Fibroblast of villous mesenchyme (primary cell): ENCODE results near the gene MANSC4. TPM values are rescaled to one million over a fixed set of nuclear protein-coding genes. Genes with fewer than 3 reads are reported as not detected.

ENCODE experiments used
- DNase-seq: peaks from one replicate; pipeline ENCODE4 v3.0.0-alpha.2; 2010; ENCODE audit warnings: low read depth
- H3K4me3 ChIP-seq: 2 replicates; pipeline ENCODE4 v1.5.1; 2011; ENCODE audit warnings: low read depth, mild to moderate bottlenecking, low read length
- total RNA-seq: library from RNA; depleted of rRNA; stranded (reverse); fragments of >200 nt; gene quantifications from 2 replicates; pipeline ENCODE4 v1.2.3, GENCODE V29; 2012
- TF ChIP-seq, protein P1 (sequence below): IDR thresholded peaks from 2 replicates; pipeline ENCODE4 v1.5.1; 2012; ENCODE audit warnings: low read depth, mild to moderate bottlenecking, low read length; ENCODE audit not compliant: insufficient read depth

The MANSC4 gene
- total RNA-seq, 1 donor, result not detected

- DNase-seq, result peak; percentile 22
- TF ChIP-seq, protein P1, sequence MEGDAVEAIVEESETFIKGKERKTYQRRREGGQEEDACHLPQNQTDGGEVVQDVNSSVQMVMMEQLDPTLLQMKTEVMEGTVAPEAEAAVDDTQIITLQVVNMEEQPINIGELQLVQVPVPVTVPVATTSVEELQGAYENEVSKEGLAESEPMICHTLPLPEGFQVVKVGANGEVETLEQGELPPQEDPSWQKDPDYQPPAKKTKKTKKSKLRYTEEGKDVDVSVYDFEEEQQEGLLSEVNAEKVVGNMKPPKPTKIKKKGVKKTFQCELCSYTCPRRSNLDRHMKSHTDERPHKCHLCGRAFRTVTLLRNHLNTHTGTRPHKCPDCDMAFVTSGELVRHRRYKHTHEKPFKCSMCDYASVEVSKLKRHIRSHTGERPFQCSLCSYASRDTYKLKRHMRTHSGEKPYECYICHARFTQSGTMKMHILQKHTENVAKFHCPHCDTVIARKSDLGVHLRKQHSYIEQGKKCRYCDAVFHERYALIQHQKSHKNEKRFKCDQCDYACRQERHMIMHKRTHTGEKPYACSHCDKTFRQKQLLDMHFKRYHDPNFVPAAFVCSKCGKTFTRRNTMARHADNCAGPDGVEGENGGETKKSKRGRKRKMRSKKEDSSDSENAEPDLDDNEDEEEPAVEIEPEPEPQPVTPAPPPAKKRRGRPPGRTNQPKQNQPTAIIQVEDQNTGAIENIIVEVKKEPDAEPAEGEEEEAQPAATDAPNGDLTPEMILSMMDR, result no peak
- peak overlapping the region; percentile 76 for H3K4me3 ChIP-seq
Observed at GRCh38 chr12:27779416-27779919, 568 bp downstream of the MANSC4 start.

DNA sequence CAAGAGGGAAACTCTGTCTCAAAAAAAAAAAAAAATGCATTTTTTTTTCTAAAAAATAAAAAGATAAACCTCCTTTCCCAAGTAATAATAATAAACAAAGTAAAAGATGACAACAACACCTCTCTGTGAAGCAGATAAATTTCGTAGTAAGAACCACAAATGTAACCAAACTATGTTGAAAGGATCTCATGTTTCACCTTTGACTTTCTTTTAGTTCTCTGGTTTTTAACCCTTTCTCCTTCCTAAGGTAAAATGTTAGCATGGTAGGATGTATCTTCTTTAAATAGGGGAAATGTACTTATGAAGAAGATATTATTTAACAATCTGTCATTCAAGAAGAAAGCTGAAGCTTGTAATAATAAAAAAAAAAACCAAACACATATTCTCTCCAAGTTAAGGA lies 1.8 kb downstream of the MANSC4 start:
- TF ChIP-seq, protein P1, result no peak
- no peak overlapping the region for H3K4me3 ChIP-seq
- DNase-seq, result no peak

DNA sequence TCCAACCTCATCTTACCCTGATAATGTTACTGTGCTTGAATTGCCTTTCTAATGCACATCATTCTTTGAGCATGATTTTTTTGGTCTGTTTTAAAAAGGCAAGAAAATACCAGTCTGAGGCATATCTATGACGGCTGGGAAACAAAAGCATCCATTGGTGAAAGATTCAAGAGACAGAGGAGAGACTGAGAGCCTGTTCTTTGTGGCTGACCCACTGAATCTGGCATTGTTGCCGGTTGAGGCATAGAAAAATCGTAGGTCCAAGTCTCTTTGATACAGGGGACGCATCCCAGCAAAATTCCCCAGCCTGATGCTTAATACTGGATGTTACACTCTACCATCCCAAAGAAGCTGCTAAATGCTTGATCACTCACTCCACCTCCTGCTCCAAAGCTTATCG lies 2.9 kb downstream of the MANSC4 start:
- no peak overlapping the region for H3K4me3 ChIP-seq
- TF ChIP-seq, protein P1, result no peak
- no peak for DNase-seq

GRCh38 chr12:27772328-27773049 lies 7.5 kb downstream of the MANSC4 start:
- DNase-seq, result peak; percentile 59
- TF ChIP-seq, protein P1, result no peak
- no peak overlapping the region for H3K4me3 ChIP-seq

- H3K4me3 ChIP-seq, result no peak overlapping the region
- TF ChIP-seq, protein P1, result no peak
- DNase-seq, result no peak
Observed at GRCh38 chr12:27771481-27772327, 8.3 kb downstream of the MANSC4 start.

DNA sequence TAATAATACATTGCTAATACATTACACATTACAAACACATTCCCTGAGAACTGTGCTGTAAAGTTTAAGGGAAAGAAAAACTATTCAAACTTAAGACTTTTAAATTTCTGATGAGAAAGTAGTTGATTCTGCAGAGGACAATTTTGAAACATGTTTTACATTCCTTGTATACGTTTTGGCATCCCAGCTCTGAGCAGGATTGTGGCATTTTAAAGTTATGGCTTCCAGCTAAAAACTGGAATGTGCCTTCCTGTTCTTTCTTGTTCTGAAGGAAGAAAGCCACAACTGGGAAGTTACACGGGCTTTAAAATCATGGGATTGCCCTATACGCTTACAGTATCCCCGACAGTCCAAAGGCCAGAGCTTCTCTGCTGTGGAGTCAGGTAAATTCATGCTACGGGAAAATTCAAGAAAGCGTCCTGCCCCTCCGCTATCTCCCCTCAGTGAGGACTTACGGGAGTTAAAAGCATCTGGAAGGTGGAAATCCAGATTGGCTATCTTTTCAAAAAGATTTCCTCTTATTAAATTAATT lies 10.8 kb downstream of the MANSC4 start:
- TF ChIP-seq, protein P1, result no peak
- DNase-seq, result no peak
- H3K4me3 ChIP-seq, result no peak overlapping the region
